EH (cell line): ENCODE data around the gene TLX3.
"Not testable (repeated sequence)": the region's sequence is repeated elsewhere in the genome, so short reads cannot be mapped to it uniquely, and the experiment has no call there.

Experiments used
- DNase-seq: peaks from one replicate; pipeline ENCODE4 v3.0.0-alpha.2; 2015; ENCODE audit warnings: low read depth

TLX3 gene

DNA sequence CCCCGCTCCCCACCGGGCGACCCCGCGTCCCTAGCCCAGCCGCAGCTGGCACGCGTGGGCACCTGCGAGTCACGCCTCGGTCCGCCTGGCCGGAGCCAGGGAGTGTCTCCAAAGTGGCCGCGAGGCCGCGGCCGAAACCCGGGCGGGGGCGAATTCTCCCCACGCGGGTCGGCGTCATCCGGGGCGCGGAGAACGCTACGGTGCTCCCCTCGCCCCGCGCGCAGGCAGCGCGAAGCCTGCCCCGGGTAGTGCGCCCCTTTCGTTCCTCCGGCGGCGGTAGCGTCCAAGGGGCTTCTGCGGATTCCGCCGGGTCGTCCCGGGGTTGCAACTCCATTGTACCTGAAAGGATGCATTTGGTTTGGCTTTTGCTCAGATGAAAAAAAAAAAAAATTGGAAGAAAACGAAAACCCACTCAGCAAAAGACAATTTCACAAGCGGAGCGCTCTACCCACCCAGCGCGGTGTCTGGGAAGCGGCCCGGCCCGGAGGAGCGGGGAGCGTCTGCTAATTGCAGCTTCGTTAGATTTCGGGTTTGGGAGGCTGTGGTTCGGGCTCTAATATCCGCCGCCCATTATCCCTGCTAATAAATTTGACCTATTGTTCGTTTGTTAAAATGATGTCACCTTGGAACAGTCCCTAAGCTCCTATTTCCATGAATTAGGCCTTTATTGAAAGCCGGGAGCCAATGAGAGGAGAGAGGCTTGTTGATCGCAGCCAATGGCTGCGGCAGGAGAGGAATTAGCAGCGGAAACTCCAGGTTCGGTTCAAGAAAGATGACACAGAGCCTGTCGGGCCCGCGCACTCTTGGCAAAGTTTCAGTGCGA is at the start of gene TLX3:
TSS of gene TLX3 (plus strand) at position 796 of the 823 bp plus-strand sequence. CDS start 118 bp downstream, outside the sequence.
- DNase-seq, result peak; percentile 39

DNA sequence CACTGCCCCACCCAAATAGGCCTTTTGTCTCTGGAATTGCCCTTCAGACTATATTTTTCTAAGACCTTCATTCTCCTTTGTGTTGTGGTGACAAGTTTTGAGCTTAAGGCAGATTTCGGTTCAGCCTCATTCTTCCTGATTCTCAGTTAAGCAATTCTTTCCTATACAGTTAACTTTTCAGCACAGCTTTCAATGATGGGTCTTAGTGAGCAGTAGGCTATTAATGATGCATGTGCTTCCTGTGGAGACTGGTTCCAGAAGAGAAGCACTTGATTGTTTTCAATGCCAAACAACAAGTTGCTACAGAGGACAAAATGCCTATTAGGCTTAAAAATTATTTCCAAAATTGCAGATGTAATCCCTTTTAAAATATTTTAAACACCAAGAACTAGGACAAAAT is 47.7 kb upstream of the TLX3 start:
- no peak for DNase-seq

DNA sequence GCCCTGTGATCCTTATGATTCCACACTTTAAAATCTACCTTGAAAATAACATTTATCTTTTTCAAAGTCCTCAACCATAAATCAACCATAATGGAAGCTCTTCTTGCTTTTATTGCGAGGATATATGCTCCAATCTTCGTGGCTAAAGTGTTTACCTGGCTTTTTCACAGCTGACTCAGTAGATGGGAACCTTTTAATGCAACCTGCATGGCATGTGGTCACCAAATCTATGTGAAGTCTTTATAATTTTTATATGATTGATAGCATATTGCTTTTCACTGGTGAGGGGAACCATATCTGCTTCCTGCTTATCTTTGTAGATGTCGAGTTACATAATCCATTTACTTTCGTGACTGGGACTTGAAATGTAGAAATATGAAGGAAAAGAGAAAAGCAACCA is 47.1 kb upstream of the TLX3 start:
- no peak for DNase-seq

DNA sequence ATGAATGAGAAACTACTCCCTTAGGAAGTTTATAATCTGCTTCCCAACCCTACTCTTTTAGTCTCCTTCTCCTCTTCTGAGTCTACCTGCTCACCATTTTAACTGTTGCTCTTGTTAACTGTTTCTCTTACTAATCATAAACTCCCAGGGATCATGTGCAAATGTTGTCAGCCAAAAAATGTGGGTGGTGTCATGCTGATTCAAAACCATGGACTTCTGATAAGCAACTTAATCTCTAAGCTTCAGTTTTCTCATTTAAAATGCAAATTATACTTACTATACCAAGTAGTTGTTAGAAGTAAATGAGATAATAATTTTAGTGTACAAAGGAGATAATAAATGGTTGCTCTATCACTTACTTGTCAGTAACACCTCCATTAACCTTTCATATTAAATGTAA is 45.9 kb upstream of the TLX3 start:
- DNase-seq, result no peak

DNA sequence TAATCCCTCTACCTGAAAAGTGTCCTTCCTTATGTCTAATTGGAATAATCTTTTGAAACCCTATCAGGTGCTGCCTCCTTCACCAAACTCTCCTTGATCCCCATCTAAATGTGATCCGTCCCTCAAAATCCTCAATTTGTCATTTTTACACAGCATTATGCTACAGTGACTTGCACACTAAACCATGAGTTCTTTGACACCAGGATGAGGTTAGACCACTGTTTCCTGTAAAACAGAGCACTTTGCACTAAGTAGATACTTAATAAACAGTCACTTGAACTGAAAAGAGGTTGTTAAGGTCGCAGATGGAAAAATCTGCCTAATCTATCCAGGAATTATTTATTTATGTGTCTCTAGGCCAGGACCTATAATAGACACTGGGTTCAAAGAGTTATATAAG is 44.2 kb upstream of the TLX3 start:
- DNase-seq, result no peak

DNA sequence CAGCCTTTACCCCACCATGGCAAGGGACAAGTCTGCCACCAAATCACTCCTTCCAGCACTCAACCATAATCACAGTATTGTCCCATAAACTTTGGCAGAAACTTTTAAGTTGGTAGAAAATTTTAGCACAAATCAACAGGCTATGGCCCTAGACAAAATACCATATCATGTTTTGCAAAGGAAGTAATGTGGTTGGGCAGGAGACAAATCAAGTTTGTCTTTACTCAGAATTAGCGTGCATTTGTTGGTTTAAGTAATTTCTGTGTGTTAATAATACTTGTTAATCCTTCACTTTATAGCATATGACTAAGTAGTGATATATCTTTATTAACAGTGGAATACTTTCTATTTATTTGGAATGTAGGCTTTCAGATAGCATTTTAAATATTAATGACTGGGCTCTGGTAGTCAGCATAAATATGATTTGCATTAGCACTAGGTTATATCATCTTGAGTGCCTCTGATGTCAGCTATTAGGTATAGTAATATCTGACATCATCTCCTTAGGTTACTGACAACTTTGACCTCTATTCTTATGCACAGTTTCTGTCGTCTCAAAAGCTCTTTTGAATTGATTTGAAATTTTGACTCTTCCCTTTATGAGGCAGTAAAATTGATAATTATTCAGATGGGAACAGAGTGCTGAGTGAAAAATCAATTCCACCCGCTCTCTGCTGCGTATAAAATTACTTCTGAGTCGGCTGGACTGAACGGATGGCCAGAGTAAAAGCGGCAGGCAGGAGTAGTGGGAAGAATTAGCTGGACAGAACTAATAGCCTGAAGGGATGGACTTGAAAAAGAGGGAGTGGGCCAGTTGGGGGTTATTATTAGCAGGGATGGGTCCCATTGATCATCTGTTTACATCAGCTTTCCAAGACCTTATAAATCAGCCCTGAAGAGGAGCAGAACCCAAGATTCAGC is 40.1 kb upstream of the TLX3 start:
- no peak for DNase-seq

DNA sequence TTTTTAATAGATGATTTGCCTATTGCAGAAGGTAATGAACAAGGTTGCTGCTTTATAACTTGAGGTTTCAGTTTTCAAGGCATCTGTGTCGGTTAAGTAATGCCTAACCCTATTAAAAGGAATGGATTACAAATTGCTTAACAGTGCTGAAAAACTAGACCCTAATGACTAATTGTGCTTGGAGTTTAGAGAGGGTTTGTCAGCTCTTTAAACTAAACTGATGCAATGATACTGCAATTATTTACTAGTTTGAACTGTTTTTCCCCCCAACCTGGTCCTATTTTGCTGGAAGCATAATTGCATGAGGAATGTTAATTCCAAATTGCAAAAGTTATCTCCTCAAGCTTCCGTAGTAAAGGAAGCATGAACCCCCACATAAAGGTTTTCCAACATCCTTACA is 39.3 kb upstream of the TLX3 start:
- DNase-seq, result peak; percentile 82

DNA sequence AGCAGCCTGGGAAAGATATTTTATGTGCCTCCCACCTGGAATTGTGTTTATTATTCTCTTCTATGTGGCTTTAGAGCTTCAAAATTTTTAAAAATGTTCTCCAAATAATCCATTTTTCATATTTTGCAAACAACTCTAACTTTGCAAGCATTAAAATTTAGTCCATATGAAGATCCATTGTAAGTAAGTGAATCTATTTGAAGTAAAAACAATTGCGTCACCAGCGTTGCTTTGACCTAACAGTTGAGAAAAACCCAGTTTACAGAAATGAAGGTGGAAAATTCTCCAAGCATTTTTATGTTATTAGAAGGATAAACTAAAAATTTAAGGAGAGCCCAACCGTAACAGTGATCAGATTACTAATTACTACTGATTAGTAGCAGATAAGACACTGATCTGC is 38.9 kb upstream of the TLX3 start:
- no peak for DNase-seq

DNA sequence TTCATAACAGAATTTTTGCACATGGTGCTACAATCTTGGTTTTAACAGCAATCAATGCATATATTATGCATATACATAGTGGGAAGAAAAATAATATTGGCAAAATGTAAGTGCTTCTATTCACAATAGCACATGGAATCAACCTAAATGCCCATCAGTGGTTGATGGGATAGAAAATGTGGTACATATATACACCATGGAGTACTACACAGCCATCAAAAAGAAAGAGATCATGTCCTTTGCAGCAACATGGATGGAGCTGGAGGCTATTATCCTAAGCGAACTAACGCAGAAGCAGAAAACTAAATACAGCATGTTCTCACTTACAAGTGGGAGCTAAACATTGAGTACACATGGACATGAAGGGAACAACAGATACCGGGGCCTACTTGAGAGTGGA is 37.2 kb upstream of the TLX3 start:
- DNase-seq, result no peak

DNA sequence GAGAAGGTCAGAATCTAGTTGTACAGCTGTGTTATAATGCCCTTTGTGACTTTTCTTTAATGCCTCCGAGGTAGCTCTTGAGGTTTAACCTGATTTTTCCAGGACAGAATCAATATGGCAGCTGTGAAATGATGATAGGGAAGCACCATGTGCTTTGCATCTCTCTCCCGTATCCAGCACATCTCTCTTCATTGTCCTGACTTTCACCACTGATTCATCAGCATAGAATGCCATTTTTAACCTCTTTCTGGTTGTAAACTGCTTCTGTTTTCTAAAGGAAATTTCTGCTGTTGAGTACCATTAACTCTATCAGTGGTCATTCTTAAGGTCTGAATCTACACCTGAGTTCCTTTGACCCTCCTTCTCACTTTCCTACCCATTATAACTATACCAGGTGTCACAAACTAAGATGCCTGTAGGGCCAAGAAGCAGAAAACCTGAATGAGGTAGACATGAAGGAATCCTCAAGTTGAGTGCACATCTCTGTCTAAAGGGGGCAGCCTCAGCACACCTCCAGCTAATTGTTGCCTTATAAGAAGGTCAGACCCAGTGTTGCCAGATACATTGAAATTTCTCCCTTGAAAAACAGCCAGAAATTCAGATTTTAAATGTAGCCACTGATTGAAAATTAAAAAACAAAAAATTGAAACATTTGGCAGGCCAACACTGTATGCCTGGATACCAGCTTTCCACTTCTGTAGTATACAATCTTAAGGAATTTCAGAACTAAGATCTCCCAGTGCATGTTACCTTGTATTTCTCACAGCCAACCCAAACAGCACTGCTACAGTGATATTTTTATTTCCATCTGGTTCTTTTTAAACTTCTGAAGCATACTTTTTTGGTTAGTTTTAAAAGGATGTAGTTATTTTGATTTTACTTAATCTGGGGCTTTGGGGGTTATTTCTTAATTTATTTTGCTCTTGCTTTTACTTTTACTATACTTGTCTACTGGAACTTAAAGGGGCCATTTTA is 35.8 kb upstream of the TLX3 start:
- peak; percentile 63 for DNase-seq

DNA sequence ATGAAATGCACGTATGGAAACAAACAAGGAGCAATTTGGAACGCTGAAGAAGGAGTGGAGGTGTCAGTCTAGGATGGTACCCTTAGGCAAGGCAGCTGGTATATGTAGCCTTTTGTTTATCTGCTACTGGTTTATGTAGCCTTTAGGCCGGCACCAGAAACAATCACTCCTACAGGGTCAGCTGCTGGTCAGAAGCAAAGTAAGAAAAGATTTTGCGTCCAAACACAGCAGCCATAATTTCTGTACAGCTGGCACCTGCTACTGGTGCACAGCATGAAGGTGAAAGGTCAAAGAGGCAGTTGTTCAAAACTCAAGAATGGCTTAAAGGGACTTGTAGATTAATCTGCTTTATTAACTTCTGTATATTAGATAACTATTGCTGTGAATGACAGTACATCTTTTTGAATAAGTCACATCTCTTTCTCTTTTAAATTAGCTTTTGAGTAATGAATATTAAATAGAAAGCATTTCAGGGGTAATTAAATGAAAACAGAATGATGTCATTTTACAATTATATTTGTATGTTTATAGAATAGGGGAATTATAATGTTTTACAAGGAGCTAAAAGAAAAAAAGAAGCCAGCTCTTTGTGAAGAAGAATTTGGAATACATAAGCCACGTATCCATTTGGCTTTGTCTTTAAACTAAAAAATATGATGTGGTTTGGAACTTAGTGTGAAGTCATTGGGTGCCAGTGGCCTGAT is 33.1 kb upstream of the TLX3 start:
- DNase-seq, result no peak

DNA sequence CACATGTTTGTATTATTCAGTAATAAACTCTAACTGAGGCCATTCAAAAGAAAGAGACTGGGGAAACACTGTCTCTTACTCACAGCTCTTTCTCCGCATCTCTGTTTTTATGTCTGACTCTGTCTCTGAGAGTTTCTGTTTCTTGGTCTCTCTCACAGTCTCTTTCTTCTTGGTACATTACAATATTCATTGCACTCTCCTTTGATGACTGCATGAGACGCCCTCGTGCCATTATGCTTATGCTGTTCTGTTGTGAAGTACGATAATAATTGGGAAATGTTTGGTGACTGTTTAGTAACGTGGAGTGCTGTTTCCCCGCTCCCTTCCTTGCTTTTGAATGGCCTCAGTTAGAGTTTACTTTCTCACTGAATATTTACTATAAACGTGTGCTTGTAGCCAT is 25.3 kb upstream of the TLX3 start:
- no peak for DNase-seq

DNA sequence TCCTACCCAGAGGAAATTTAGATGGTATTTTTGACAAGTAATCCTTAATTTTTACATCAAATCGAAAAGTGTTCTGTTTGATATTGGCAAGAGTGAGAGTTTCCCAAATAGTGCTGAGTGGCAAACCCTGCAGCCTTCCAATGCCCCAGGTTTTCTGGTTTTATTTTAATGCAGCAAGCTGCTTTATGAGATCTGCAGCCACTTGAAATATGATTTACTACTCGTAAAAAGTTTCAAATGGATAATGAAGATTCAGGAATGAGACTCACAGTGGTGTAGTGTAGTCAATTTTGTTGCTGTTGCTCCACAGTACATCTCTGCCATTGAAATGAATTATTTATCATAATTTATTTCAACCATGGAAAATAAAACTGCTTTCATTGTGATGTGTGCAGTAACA is 23.6 kb upstream of the TLX3 start:
- DNase-seq, result no peak

DNA sequence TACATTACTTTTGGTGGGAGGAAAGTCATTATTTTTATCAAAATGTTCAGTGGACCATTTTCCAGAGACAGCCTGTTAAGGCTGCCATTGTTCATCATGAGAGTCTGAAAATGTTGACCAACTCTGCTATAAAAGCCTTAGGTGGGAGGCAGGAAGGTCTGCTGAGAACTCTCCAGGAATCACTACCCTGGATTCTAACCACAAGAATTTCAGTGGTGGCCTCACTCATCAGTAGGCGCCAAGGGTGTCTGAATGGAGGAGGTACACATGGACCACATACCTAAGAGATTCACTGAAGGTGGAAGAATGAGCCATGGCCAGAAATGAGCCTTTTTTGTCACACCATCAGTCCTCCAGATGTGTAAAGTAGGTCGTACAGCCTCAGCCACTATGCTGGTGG is 21.0 kb upstream of the TLX3 start:
- no peak for DNase-seq

DNA sequence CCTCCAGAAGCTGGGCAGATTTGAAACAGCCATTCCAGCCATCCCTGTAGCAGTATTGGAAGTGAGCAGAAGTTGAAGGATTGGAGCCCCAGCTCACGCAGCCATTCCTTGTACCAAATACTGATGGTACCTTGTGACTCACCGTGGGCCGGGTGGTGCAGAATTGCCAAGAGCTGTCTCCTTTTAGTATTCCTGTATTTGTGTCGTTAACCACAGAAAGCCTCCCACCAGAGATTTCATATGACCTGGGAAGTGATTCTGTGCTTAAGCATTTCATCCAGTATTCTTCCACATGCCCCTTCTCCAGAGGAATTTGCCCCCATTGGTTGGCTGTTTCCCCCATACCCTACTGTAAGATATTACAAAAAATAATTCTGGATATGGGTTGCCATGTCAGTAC is 17.7 kb upstream of the TLX3 start:
- DNase-seq, result no peak

DNA sequence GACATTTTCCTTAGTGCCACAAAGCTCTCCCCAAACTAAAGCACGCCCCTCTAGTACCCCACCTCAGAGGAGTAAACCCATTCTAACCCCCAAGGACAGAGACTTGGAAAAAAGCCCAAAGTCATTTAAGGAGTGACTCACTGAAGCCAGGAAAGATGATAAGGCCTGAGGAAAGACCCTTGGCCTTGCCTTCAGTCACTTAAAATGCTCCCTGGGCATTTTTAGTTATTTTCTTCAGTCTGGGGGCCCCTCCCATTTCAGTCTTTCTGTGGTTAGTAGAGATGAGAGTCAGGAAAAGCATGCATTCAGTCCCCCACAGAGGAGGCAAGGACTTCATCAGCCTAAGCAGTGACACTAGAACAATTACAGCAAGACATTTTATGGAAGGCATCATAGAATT is 13.7 kb upstream of the TLX3 start:
- peak; percentile 52 for DNase-seq

DNA sequence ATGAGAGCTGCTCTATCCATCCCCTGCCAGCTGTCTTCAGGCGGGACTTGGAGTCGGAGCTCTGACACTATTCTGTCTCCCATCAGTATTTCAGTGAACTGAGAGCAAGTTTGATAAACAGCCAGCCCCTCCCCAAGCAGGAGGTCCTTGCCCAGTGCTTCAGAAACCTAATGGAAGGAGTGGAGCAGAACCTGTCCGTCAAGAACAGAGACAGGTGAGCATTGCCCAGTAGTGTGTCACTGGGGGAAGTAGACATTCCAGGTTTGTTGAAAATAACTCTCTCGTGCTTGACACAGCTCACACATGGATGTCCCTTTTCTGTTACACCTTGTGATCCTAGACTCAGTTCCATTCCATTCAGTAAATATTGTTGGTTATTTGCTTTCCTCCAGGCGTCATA is 13.2 kb upstream of the TLX3 start:
- DNase-seq, result no peak

DNA sequence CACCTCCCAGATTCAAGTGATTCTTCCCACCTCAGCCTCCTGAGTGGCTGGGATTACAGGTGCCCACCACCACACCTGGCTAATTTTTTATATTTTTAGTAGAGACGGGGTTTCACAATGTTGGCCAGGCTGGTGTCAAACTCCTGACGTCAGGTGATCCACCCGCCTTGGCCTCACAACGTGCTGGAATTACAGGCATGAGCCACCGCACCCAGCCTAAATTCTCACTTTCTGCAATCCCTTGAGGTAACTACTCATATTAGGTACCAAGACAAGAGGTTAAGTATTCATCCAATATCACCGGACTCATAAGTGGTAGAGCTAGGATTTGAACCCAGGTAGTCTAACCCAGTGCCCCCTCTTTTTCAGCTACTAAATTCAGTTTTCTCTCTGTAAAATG is 11.1 kb upstream of the TLX3 start:
- DNase-seq, result not testable (repeated sequence)

DNA sequence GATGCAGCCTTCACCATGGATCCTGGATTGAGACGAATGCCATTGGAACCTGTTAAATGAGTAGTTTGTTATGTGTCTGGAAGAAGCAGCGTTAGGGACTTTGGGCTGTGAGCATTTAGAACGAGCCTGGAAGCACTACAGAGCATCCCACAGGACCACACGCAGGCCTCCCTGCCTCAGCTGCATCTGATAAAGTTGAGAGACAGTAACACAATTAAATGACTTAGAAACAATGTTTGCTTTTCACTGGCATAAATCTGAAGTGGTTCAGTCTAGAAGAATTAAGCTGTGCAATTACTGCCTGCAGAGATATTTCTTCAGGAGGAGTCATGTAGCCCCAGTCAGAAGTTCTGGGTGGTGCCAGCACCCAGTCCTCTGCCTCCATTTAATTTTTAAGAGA is 9.8 kb upstream of the TLX3 start:
- no peak for DNase-seq

DNA sequence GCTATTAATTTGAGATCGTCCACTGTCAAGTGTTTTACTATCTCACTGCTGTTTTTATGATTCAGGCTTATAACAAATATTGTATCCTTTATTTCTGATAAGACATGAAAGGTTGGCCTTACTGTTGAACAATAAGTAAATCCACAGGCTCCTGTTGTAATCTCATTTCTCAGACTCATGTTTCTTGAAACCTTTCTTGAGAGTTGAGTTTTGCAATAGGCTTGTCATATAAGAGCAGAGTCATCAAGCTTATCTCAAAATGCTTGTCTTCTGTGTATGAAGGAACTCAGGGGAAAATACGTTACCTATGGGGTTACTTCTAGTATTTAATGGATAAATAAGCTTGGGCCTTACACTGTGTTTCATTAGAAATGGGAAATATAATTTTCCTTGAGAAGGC is 9.2 kb upstream of the TLX3 start:
- DNase-seq, result no peak

DNA sequence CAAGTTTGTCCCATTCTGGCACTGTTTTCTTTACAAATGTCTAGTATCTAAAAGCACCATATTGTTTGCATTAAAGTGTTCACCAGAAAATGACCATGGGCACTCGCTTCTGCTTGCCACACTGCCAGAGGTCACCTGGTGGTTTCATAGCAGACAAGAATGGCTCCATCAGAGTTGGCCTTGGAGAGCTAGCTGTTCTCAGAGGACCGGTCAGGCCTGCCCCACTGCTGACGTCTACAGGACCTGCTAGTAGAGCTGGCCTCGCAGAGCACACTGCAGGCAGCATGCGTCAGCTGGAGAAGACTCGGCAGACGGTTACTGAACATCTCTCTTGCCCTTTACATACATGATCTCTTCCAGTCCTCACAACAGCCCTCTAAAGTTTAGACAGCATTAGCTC is 8.7 kb upstream of the TLX3 start:
- no peak for DNase-seq
